NT2/D1 (cell line): ENCODE measurements around the gene EHD1.

Experiments
- SUZ12 ChIP-seq: IDR thresholded peaks from 2 replicates; pipeline ENCODE4 v1.6.1; 2011; ENCODE audit not compliant: insufficient read length, insufficient read depth; ENCODE audit errors: extremely low read depth
- YY1 ChIP-seq: IDR thresholded peaks from 2 replicates; pipeline ENCODE4 v1.6.1; 2011; ENCODE audit not compliant: insufficient read length, insufficient read depth
- ZNF274 ChIP-seq: IDR thresholded peaks from 2 replicates; pipeline ENCODE4 v1.6.1; 2011; ENCODE audit warnings: mild to moderate bottlenecking, low read depth, low read length

DNA sequence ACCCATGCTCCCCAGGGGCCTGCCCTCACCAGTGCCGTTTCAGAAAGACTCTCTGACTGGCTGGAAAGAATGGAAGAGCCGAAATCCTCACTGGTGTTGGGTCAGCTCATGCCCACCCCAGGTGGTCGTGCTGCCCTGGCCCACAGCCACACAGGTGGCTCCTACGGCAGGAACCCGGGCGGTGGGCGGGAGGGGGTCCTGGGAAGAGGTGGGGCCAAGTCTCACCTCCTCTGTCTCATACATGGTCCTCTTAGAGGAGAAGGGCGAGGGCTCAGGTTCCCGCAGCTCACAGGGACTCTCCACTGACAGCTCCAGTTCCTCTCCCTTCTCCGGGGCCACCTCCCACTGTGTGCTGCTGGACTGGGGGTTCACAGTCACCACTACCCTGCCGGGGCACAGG is 30.3 kb upstream of the EHD1 start:
- no peak for TF ChIP-seq ZNF274
- TF ChIP-seq SUZ12, result no peak
- no peak for TF ChIP-seq YY1
